Endometrium (tissue), 2 donors: ENCODE results near the gene STOM.
"Not testable (repeated sequence)": the region's sequence is repeated elsewhere in the genome, so short reads cannot be mapped to it uniquely, and the experiment has no call there.

Experiments used
- FAIRE-seq: peaks from 2 replicates; lab custom pipeline; 2012; peaks lifted over from hg19 to GRCh38; lab: Jason Lieb, UNC
- donor health status: control.
- donor health status: control.

Gene STOM, protein sequence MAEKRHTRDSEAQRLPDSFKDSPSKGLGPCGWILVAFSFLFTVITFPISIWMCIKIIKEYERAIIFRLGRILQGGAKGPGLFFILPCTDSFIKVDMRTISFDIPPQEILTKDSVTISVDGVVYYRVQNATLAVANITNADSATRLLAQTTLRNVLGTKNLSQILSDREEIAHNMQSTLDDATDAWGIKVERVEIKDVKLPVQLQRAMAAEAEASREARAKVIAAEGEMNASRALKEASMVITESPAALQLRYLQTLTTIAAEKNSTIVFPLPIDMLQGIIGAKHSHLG

DNA sequence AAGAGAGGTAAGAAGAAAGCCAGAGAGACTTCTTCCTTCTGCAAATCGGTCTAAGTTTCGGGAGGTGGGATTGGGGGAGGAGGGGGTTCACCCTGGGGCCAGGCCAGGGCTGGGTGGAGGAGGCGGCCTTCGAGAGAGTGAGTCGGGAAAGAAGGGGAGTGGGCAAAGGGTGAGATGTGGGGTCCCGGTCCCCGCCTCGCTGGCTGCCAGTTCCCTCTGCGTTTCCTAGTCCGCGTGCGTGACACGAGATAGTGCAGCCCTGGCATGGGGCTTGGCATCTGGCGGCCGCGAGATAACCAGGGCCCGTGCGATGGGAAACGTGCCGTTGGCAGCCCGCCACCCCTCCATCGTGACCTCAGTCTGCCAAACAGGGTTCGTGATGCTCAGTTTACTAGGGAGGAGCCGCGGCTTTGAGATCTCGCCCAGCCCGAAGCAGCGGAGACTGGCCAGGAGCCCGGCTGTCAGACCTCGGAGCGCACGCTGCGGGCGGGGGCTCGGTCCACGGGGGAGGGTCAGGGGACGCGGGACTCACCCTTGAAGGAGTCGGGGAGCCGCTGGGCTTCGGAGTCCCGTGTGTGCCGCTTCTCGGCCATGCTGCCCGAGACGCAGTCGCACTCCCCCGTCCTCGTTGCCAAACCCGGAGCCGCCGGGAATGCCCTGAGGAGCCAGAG is at the start of gene STOM:
STOM (minus strand) TSS at position 656 of the 671 bp plus-strand sequence; CDS start at position 593, 63 bp downstream.
- FAIRE-seq = no peak

DNA sequence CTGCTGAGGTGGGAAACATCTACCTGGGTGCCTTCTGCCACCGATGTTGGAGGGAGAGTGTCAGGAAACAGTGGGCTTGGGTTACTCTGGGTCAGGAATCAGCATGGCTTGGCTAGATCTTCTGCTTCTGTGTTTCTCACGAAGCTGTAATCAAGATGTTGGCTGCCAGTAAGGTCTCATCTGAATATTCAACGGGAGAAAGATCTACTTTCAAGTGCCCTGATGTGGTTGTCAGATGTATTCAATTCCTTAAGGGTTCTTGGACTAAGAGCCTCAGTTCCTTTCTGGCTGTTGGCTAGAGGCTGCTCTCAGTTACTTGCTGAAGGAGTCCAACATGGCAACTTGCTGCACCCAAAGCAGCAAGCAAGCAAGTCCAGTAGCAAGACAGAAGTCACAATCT is 41.9 kb upstream of the STOM start:
- no peak for FAIRE-seq

DNA sequence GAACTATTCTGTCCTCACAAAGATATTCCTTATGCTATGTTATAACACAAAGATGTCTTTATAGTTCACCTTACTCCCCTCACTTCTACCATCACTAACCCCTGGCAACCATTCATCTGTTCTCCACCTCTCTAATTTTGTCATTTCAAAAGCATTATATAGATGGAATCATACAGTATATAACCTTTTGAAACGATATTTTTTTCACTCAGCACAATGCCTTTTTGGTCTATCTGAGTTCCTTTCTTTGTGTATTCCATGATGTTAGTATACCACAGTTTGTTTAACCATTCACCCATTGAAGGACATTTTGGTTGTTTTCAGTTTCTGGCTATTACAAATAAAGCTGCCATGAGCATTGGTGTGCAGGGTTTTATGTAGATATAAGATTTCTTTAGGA is 35.8 kb upstream of the STOM start:
- no peak for FAIRE-seq

DNA sequence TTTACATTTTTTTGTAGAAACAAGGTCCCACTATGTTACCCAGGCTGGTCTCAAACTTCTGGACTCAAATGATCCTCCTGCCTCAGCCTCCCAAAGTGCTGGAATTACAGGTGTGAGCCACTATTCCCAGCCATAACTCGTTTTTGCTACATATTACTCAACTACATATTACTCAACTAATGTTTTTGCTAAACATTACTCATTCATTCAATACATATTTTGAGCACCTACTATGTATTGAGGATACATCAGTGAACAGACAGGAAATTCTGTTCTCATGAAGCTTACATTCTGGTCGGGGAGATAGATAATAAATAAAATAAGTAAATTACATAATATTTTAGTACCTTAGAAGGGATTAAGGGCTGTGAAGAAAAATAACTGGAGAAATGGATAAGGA is 34.9 kb upstream of the STOM start:
- FAIRE-seq = no peak

DNA sequence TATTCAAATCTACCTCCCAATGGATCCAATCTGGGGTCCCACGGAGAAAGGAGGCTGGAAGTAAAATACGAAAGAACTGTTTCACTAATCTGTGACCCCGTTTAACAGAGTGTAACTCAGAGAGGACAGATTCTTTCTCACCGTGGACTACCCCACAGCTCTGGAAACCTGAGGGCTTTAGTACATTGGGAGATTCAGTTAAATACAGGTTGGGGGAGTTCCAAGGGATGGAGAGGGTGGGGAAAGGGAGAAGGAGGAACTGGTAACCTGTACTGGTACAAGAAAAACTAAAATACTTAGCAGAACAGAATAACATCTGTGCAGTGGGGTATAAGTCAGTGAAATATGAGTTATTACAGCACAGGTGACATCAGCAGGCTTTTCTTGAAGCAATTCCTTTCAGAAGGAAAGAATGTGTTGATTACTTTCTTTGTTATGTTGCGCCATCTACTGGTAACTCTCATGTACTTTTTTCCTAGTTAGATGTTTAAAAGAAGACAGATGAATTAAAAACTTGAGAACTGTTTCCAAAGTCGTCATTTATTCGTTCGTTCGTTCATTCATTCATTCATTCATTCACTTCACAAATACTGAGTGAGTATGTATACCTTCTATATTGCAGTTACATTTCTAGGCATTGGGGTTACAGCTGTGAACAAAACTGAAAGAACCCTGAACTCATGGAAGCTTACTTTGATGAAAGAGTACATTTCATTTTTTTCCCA is 30.0 kb upstream of the STOM start:
- peak; percentile 90 for FAIRE-seq

DNA sequence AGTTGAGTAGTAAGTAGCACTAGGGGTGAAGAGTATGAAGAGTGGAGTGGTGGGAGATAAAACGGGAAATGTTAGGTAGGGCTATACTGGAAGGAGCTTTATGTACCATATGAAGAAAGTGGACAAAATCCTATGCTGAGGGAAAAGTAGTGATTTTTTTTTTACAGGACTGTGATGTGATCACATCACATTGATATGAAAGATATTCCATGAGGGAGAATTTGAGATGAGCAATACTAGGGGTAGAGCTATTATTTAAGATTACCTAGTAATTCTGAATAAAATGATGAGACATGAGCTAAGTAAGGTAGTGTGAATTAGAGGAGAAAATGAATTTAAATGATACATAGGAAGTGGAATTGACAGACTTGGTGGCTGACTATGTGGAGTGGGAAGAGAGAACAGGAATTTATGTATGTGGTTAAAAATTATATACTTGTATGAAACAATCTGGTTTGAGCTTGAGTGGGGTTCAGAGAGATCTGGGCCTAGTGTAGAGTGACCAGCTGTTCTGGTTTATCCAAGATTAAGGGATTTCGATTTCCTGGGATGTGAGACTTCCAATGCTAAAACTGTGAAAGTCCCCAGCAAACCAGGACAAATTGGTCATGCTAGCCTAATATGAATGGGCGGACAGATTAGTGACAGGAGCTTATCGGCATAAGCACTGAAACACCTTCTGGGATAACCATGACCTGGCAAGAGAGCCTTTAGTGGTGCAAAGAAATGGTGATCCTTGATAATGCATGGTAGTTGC is 29.3 kb upstream of the STOM start:
- FAIRE-seq = no peak

DNA sequence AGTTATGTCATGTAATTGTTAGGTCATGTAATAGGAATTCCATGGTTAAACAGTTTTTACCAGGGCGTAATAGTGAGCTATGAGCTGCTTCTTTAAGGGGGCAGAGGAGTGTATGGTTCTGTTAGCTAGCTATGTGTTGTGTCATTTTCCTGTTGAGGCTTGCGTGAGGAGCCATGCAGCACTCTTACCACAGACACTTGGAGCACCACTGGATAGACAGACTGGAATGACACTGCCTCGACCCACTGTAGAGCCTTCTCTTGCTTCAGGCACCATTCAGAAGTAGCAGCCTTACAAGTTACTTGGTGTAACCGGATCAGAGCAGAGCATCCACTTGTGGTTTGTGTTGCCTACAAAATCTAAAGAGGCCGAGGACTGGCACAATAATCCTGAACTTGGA is 28.3 kb upstream of the STOM start:
- FAIRE-seq = no peak

DNA sequence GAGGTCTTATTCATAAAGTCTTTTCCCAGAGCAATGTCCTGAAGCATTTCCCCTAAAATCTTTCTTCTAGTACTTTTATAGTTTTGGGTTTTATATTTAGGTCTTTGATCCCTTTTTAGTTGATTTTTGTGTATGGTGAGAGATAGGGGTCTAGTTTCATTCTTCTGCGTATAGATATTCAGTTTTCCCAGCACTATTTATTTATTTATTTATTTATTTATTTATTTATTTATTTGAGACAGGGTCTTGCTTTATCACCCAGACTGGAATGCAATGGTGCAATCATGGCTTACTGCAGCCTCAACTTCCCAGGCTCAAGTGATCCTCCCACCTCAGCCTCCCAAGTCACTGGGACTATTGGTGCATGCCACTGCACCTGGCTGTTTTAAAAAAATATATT is 27.2 kb upstream of the STOM start:
- FAIRE-seq = not testable (repeated sequence)

DNA sequence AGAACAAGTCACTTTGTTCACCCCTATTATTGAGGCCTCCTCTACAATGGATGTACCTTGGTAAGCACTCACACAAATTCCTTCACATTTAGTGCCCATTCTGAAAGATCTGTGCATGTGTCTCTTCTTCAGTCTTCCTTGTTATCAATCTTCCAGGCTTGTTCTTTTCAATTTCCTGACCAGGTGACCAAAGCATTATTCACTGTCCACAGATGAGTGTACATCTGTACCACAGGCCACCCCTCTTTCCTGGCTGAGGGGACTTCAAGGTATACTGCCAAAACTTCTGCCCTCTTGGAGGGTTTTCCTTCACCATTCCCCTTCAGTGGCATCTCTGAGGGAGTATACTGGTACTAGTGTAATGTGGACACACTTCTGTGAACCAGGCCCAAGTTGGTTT is 25.5 kb upstream of the STOM start:
- no peak for FAIRE-seq

DNA sequence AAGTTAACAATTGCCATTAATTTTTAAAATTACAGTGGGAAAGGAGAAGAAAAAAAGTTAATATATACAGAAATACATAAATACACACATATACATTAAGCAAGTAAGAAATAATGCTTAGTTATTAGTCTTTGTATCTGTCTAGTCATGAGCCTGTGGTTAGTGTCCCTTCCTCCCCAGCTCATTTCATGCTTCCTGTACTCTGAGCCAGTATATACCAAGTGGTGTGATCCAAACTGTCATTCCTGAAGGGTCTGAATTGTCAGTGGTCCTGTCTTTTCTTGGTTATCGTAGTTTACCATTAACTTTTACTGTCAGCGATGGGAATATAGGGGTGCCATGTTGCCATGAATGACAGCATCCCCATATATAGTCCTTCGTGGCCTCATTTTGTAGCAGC is 24.2 kb upstream of the STOM start:
- FAIRE-seq = no peak

DNA sequence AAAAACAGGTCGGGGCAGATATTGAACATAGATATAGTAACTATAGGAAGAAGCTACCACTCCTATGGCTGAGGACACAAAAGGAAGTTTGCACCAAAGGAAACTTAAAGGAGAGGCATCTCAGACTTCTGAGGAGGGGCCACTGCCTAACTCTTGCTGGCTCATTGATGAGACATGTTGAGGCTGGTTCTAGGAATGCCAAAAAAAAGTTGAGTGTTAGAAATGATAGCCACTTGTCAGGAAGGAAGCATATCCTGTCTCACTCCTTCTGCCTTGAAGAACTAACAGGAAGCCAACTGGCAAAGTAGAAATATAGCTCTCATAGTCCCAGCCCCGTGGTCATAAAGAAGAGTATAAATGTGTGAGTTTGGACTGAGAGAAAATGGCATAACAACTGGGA is 23.3 kb upstream of the STOM start:
- FAIRE-seq = no peak

DNA sequence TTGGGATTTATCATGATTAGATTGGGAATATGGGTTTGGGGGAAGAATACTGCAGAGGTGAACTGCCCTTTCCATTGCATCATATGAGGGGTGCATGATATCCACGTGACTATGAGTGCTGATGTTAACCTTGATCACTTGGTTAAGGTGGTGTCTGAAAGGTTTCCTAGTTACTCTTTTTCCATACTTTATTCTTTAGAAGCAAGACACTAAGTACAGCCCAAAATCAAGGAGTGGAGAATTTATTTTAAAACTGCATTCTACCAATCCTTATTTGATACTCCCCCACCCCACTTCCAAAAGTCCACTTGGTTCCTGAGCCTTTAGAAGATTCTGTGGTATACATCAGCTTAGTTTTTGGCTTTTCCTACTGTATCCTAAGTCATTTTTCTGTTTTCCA is 20.3 kb upstream of the STOM start:
- no peak for FAIRE-seq

DNA sequence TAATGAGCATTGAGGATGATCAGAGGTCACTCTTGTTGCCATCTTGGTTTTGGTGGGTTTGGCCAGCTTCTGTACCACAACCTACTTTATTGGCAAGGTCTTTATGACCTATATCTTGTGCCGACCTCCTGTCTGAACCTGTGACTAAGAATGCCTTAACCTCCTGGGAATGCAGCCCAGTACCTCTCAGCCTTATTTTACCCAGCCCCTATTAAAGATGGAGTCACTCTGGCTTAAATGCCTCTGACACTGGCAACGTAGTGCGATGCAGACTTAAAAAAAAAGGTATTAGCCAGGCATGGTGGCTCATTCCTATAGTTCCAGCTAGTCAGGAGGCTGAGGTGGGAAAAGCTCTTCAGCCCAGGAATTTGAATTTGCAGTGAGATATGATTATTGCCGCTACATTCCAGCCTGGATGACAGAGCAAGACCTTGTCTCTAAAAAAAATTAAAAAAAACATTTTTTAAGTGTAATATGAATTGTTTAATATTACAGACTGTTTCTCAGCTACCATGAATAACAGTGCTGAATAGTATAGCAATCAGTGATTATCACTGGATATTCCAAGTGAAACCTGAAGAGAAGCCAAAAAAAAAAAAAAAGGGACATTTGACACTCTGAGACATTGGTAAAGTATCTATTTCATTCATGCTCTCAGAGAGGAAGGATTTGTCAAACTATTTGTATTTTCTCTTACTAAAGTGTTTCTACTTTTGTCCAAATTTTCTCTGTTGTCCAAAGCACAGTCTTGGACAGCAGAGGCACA is 18.3 kb upstream of the STOM start:
- no peak for FAIRE-seq

DNA sequence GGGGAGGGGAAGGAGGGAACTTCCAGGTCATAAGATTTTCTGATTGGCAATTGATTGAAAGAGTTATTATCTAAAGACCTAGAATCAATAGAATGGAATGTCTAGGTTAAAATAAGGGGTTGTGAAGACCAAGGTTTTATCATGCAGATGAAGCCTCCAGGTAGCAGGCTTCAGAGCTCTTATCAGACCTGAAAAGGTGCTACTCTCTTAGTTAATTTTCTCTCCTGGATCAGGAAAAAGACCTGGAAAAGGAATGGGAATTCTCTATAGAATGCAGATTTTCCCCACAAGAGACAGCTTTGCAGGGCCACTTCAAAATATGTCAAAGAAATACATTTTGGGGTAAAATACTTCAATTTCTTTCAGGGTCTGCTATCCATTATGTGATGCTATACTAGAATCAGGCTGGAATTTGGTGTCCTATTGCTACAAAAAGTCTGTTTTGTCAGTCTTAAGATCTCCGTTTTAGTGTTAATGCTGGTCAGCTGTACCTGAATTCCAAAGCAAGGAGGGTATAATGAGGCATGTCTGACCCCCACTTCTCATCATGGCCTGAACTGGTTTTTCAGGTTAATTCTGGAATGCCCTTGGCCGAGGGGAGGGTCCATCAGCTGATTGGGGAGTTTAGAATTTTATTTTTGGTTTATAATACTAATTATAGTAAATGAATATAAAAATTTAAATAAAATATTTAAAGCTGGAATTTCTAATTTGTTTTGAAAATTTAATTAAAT is 16.6 kb upstream of the STOM start:
- no peak for FAIRE-seq

DNA sequence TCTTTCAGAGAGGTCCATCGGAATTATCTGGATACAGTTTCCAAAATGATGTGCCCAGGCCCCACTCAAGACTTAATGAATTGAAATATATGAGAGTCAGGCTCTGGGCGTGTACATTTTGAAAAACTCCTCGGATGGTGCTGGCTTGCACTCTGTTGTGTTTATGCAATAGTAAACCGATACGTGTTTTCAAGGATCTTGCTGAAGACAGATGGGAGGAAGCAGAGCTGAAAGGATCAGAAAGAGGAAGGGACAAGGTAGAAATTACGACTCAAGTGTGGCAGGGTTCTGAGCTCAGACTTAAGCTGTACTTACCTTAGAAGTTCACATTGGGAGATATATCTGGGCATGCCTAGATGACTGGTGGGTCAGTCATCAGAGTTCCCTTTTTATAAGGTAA is 13.7 kb upstream of the STOM start:
- no peak for FAIRE-seq

DNA sequence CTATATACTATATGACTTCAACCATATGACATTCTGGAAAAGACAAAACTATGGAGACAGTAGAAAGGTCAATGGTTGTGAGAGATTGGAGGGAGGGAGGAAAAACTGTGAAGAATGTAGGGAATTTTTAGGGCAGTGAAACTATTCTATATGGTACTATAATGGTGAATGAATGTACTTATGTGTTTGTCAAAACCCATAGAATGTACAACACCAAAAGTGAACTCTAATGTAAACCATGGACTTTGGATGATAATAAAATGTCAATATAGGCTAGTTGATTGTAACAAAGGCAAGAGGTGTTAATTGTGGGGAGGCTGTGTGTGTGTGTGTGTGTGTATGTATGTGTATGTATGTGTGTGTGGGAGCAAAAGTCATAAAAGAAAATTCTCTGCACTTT is 10.8 kb upstream of the STOM start:
- FAIRE-seq = no peak

DNA sequence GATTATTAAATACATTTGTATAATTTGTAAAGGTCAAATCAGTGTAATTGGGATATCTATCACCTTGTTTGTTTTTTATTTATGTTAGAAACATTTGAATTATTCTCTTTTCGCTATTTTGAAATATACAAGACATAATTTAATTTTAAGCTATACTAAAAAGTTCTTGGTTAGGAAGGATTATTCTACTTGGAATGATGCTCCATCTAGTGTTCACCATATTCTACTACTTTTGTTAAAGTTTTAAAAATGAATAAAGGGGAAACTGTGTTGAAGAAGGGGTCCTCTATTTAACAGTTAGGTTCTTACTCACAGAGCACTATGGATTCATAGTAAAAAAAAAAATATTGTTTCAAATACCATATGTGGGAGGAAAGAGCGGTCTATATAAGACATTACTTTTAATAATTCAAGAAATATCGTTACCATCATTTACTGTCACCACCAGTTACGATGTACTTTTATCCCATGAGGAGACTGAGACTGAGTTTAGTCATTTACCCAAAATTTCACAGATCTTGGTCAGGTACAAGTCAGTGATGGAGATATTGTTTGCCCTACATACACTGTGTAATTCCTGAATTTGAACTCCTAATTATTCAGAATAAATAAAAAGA is 6.3 kb upstream of the STOM start:
- FAIRE-seq = peak; percentile 70

DNA sequence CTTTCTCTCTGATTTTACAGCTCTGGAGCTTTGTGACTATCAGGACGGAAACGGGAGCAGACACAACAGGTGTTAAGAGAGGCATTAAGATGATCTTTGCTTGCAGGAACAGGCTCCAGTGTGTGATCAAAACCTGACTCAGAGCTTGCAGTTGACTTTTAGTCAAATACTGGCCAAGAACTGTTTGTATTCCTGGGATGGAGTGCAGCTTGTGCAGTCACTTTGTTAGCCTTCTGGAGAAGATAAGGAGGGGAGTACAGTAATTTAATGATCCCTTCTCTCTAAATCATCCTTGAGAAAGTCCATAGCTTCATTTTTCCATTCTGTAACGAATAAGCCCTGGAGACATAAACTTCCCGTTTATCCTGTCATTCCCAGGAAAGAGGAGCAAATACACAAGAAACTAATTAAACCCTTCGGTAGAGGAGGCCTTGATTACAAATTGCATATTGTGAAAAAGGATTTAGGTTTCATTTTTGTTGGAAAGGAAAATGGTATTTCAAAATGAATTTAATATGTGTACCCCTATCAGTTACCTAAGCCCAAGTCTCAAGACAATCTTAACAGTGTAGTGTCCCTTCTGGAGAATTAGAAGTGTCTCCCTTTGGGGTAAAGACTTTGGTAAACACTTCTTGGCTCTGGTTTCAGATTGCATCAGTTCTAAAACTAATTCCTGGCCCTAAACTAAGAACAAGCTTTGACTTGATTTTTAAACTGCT is 3.1 kb upstream of the STOM start:
- no peak for FAIRE-seq

DNA sequence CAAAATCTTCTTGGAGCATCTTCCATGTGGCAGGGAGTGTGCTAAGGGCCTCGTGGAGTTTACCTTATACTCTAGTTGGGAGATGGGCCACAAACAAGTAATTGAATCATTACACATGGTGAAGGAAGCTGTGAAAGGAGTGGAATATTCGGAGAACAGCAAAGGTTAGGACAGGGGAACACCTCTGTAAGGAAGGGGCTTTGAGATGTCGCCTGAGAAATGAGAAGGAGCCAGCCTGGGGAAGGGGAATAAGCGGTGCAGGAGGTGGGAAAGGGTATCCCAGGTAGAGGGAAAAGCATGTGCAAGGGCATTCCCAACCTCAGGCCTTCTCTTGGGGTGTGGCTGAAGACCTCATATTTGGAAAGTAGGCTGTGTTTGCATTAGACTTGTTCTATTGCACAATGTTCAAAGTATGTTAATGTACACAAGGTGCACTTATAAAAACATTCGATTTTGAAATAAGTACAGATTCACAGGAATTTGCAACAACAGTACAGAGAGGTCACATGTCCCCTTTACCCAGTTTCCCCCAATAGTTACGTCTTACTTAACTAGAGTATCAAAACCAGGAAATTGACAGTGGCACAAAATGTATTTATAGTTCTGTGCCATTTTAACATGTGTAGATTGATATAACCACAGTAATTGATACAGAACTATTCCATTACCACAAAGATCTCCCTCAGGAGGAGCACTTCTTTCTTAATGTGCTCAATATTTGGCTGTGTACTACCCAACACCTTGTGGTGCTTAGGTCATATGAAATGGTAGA is 2.4 kb upstream of the STOM start:
- no peak for FAIRE-seq
